ENCODE results near the gene PSENEN.

The PSENEN gene

DNA sequence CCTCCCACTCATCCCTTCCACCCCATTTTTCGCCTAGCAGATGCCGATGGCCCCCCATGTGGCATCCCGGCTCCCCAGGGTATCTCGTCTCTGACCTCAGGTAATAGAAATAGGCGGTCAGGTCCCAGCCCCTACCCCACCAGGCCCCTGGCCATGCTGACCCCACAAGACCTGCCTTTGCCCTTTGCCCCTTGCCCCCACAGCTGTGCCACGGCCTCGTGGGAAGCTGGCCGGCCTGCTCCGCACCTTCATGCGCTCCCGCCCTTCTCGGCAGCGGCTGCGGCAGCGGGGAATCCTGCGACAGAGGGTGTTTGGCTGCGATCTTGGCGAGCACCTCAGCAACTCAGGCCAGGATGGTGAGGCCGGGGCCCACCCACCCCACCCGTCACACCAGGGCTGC lies 35.3 kb downstream of the PSENEN start:
- Histone ChIP-seq H3K4me3 (ENCODE audit: low read length in 2 of 2) (no peak overlapping the region), H3K9ac (ENCODE audit: low read depth in 1 of 2, low read length in 2 of 2) (no peak overlapping the region), H3K27me3 (ENCODE audit: control insufficient read depth in 2 of 2, insufficient read depth in 2 of 2, low read length in 2 of 2) (no peaks in the 10 kb centered on the region), H3K27ac (ENCODE audit: low read depth in 2 of 2, low read length in 2 of 2) (no peak overlapping the region), H3K4me1 (ENCODE audit: control insufficient read depth in 2 of 2, insufficient read depth in 2 of 2, low read length in 2 of 2) (peaks cover 0 to 2% of the 10 kb centered on the region in 2 donors), H3K9me3 (ENCODE audit: control insufficient read depth in 2 of 2, low read length in 2 of 2) (no peaks in the 10 kb centered on the region), H3K36me3 (ENCODE audit: control insufficient read depth in 2 of 2, insufficient read depth in 2 of 2, low read length in 2 of 2) (peaks cover 3 to 4% of the 10 kb centered on the region in 2 donors)

DNA sequence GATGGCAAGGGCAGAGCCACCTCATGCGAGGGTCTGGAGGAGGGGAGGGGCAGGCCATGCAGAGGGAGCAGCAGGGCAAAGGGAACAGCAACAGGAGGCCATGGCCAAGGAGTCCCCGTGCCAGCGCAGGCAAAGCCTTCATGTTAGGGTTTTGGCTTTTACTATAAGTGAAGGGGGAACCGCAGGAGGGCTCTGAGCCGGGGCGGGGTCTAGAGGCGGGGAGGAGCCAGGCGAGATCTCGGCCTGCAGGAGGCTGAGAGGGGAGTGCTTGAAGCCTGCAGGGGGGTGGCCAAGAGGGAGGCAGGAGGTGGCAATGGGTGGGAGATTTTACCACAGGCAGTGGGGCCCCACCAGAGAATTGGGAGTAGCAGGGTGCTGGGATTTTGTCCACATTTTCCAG lies 36.2 kb downstream of the PSENEN start:
- Histone ChIP-seq H3K36me3 (ENCODE audit: control insufficient read depth in 2 of 2, insufficient read depth in 2 of 2, low read length in 2 of 2) (peaks cover 3 to 4% of the 10 kb centered on the region in 2 donors), H3K27me3 (ENCODE audit: control insufficient read depth in 2 of 2, insufficient read depth in 2 of 2, low read length in 2 of 2) (no peaks in the 10 kb centered on the region), H3K27ac (ENCODE audit: low read depth in 2 of 2, low read length in 2 of 2) (no peak overlapping the region), H3K4me3 (ENCODE audit: low read length in 2 of 2) (no peak overlapping the region), H3K9ac (ENCODE audit: low read depth in 1 of 2, low read length in 2 of 2) (no peak overlapping the region), H3K9me3 (ENCODE audit: control insufficient read depth in 2 of 2, low read length in 2 of 2) (no peaks in the 10 kb centered on the region), H3K4me1 (ENCODE audit: control insufficient read depth in 2 of 2, insufficient read depth in 2 of 2, low read length in 2 of 2) (no peaks in the 10 kb centered on the region)

DNA sequence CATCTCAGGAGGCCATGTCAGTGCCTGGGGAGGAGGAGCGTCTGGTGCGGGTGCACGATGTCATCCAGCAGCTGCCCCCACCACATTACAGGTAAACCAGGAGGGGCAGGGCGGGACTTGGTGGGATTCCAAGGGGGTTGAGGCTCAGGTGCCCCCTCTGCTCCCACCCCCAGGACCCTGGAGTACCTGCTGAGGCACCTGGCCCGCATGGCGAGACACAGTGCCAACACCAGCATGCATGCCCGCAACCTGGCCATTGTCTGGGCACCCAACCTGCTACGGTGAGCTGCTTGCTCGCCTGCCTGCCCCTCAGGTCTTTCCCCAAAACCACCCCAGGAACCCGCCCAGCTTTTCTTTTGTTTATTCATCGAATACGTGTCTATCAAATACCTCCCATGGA lies 37.1 kb downstream of the PSENEN start:
- no peaks in the 10 kb centered on the region for H3K4me1 ChIP-seq (ENCODE audit: control insufficient read depth in 2 of 2, insufficient read depth in 2 of 2, low read length in 2 of 2)
- H3K9ac ChIP-seq (ENCODE audit: low read depth in 1 of 2, low read length in 2 of 2) = no peak overlapping the region

DNA sequence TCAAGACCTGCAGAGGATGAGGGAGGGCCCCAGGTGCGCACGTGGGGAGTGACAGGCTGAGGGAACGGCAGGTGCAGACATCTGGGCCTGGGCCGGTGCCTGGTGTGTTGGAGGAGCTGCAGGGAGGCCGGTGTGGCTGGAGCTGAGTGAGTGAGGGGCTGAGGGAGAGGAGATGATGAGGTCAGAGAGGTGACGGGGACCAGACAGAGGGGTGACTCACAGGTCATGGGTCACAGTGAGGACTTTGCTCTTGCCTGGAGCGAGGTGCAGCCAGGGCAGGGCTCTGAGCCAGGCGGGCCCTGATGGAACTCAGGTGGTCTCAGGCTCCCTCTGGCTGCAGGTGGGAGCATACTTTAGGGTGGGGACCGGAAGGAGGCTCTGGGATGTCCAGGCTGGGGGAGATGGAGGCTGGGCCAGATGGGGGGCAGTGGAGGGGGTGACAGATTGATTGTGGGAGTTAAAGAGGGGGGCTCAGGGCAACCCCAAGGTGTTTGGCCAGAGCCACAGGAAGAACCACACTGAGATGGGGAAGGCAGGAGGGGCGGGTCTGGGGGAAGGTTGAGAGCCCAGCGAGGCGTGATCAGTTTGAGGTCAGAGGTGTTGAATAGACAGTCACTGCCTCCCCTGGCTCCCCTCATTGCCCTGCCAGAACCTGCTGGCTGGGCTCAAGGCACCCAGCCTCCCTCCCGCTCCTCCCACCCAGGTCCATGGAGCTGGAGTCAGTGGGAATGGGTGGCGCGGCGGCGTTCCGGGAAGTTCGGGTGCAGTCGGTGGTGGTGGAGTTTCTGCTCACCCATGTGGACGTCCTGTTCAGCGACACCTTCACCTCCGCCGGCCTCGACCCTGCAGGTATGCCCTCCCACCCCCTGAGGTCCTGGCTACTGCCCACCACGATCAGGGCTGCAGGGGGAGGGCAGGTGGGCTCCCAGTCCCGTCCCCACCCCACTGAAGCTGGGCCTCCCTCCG lies 38.3 kb downstream of the PSENEN start:
- Histone ChIP-seq H3K36me3 (ENCODE audit: control insufficient read depth in 2 of 2, insufficient read depth in 2 of 2, low read length in 2 of 2) (peaks cover 2 to 3% of the 10 kb centered on the region in 2 donors), H3K4me1 (ENCODE audit: control insufficient read depth in 2 of 2, insufficient read depth in 2 of 2, low read length in 2 of 2) (no peaks in the 10 kb centered on the region), H3K9ac (ENCODE audit: low read depth in 1 of 2, low read length in 2 of 2) (no peak overlapping the region), H3K27me3 (ENCODE audit: control insufficient read depth in 2 of 2, insufficient read depth in 2 of 2, low read length in 2 of 2) (no peaks in the 10 kb centered on the region), H3K4me3 (ENCODE audit: low read length in 2 of 2) (no peak overlapping the region), H3K27ac (ENCODE audit: low read depth in 2 of 2, low read length in 2 of 2) (no peak overlapping the region), H3K9me3 (ENCODE audit: control insufficient read depth in 2 of 2, low read length in 2 of 2) (no peaks in the 10 kb centered on the region)

More for the DNA sequence above, 37.1 kb downstream of the PSENEN start:
- no peak overlapping the region for H3K27ac ChIP-seq (ENCODE audit: low read depth in 2 of 2, low read length in 2 of 2)
- H3K27me3 ChIP-seq (ENCODE audit: control insufficient read depth in 2 of 2, insufficient read depth in 2 of 2, low read length in 2 of 2) = no peaks in the 10 kb centered on the region
- no peak overlapping the region for H3K4me3 ChIP-seq (ENCODE audit: low read length in 2 of 2)
- H3K36me3 ChIP-seq (ENCODE audit: control insufficient read depth in 2 of 2, insufficient read depth in 2 of 2, low read length in 2 of 2) = peaks cover 3 to 4% of the 10 kb centered on the region in 2 donors
- H3K9me3 ChIP-seq (ENCODE audit: control insufficient read depth in 2 of 2, low read length in 2 of 2) = no peaks in the 10 kb centered on the region

DNA sequence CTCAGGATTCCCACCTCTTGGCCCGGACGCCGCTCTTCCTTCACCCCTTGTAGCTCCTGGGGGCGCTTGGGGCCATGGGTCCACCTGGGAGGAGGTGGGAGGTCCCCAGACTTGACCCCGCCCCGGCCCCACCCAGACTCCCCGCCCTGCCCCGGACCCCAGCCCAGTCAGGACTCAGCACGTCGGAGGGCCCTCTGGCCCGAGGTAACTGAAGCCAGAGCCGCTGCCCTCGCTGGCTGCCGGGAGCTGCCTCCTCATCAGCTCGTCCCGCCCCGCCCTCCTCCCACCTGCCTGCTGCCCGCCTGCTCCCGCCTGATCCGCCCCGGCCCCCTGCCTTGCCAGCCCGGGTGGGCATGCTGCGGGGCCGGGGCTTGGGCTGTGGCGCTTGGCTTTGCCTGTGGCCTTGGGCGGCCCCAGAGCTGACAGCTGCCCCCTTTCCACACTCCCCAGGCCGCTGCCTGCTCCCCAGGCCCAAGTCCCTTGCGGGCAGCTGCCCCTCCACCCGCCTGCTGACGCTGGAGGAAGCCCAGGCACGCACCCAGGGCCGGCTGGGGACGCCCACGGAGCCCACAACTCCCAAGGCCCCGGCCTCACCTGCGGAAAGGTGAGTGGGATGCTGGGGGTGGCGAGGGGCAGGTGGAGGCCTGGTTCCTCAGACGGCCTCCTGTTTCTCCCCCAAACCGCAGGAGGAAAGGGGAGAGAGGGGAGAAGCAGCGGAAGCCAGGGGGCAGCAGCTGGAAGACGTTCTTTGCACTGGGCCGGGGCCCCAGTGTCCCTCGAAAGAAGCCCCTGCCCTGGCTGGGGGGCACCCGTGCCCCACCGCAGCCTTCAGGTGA lies 39.3 kb downstream of the PSENEN start:
- H3K36me3 ChIP-seq (ENCODE audit: control insufficient read depth in 2 of 2, insufficient read depth in 2 of 2, low read length in 2 of 2) = peaks cover 0 to 3% of the 10 kb centered on the region in 2 donors
- no peaks in the 10 kb centered on the region for H3K4me1 ChIP-seq (ENCODE audit: control insufficient read depth in 2 of 2, insufficient read depth in 2 of 2, low read length in 2 of 2)
- H3K9ac ChIP-seq (ENCODE audit: low read depth in 1 of 2, low read length in 2 of 2) = no peak overlapping the region
- no peaks in the 10 kb centered on the region for H3K9me3 ChIP-seq (ENCODE audit: control insufficient read depth in 2 of 2, low read length in 2 of 2)
- H3K4me3 ChIP-seq (ENCODE audit: low read length in 2 of 2) = no peak overlapping the region
- H3K27me3 ChIP-seq (ENCODE audit: control insufficient read depth in 2 of 2, insufficient read depth in 2 of 2, low read length in 2 of 2) = no peaks in the 10 kb centered on the region
- H3K27ac ChIP-seq (ENCODE audit: low read depth in 2 of 2, low read length in 2 of 2) = no peak overlapping the region

DNA sequence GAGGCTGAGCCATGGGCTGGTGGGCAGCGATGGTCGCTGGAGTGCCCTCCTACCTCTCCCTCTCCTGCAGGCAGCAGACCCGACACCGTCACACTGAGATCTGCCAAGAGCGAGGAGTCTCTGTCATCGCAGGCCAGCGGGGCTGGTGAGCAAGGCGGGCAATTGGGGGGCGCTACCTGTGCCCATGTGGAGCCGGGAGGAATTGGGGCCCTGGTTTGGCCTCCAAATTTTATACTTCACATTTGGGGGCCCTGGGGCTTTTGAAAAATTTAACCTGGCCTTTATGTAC lies 39.8 kb downstream of the PSENEN start:
- Histone ChIP-seq H3K36me3 (ENCODE audit: control insufficient read depth in 2 of 2, insufficient read depth in 2 of 2, low read length in 2 of 2) (peaks cover 0 to 3% of the 10 kb centered on the region in 2 donors), H3K27ac (ENCODE audit: low read depth in 2 of 2, low read length in 2 of 2) (no peak overlapping the region), H3K4me3 (ENCODE audit: low read length in 2 of 2) (no peak overlapping the region), H3K9me3 (ENCODE audit: control insufficient read depth in 2 of 2, low read length in 2 of 2) (no peaks in the 10 kb centered on the region), H3K4me1 (ENCODE audit: control insufficient read depth in 2 of 2, insufficient read depth in 2 of 2, low read length in 2 of 2) (no peaks in the 10 kb centered on the region), H3K9ac (ENCODE audit: low read depth in 1 of 2, low read length in 2 of 2) (no peak overlapping the region), H3K27me3 (ENCODE audit: control insufficient read depth in 2 of 2, insufficient read depth in 2 of 2, low read length in 2 of 2) (no peaks in the 10 kb centered on the region)

DNA sequence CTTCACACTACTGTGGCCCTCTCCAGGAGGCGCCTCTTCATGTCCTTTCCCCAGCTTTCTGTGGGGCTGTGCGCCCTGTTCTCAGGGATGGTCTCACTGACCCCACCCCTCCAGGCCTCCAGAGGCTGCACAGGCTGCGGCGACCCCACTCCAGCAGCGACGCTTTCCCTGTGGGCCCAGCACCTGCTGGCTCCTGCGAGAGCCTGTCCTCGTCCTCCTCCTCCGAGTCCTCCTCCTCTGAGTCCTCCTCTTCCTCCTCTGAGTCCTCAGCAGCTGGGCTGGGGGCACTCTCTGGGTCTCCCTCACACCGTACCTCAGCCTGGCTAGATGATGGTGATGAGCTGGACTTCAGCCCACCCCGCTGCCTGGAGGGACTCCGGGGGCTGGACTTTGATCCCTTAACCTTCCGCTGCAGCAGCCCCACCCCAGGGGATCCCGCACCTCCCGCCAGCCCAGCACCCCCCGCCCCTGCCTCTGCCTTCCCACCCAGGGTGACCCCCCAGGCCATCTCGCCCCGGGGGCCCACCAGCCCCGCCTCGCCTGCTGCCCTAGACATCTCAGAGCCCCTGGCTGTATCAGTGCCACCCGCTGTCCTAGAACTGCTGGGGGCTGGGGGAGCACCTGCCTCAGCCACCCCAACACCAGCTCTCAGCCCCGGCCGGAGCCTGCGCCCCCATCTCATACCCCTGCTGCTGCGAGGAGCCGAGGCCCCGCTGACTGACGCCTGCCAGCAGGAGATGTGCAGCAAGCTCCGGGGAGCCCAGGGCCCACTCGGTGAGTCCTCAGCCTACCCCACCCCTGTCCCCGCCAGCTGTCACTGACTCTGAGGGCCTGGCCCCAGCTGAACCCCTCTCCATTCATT lies 41.1 kb downstream of the PSENEN start:
- peaks cover 0 to under 1% of the 10 kb centered on the region in 2 donors for H3K36me3 ChIP-seq (ENCODE audit: control insufficient read depth in 2 of 2, insufficient read depth in 2 of 2, low read length in 2 of 2)
- no peaks in the 10 kb centered on the region for H3K27me3 ChIP-seq (ENCODE audit: control insufficient read depth in 2 of 2, insufficient read depth in 2 of 2, low read length in 2 of 2)
- H3K4me1 ChIP-seq (ENCODE audit: control insufficient read depth in 2 of 2, insufficient read depth in 2 of 2, low read length in 2 of 2) = no peaks in the 10 kb centered on the region
- H3K9me3 ChIP-seq (ENCODE audit: control insufficient read depth in 2 of 2, low read length in 2 of 2) = no peaks in the 10 kb centered on the region
- no peak overlapping the region for H3K27ac ChIP-seq (ENCODE audit: low read depth in 2 of 2, low read length in 2 of 2)
- no peak overlapping the region for H3K4me3 ChIP-seq (ENCODE audit: low read length in 2 of 2)
- H3K9ac ChIP-seq (ENCODE audit: low read depth in 1 of 2, low read length in 2 of 2) = no peak overlapping the region

DNA sequence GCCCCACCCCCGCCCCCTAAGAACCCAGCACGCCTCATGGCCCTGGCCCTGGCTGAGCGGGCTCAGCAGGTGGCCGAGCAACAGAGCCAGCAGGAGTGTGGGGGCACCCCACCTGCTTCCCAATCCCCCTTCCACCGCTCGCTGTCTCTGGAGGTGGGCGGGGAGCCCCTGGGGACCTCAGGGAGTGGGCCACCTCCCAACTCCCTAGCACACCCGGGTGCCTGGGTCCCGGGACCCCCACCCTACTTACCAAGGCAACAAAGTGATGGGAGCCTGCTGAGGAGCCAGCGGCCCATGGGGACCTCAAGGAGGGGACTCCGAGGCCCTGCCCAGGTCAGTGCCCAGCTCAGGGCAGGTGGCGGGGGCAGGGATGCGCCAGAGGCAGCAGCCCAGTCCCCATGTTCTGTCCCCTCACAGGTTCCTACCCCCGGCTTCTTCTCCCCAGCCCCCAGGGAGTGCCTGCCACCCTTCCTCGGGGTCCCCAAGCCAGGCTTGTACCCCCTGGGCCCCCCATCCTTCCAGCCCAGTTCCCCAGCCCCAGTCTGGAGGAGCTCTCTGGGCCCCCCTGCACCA lies 41.9 kb downstream of the PSENEN start:
- H3K4me3 ChIP-seq (ENCODE audit: low read length in 2 of 2) = no peak overlapping the region
- H3K36me3 ChIP-seq (ENCODE audit: control insufficient read depth in 2 of 2, insufficient read depth in 2 of 2, low read length in 2 of 2) = no peaks in the 10 kb centered on the region

DNA sequence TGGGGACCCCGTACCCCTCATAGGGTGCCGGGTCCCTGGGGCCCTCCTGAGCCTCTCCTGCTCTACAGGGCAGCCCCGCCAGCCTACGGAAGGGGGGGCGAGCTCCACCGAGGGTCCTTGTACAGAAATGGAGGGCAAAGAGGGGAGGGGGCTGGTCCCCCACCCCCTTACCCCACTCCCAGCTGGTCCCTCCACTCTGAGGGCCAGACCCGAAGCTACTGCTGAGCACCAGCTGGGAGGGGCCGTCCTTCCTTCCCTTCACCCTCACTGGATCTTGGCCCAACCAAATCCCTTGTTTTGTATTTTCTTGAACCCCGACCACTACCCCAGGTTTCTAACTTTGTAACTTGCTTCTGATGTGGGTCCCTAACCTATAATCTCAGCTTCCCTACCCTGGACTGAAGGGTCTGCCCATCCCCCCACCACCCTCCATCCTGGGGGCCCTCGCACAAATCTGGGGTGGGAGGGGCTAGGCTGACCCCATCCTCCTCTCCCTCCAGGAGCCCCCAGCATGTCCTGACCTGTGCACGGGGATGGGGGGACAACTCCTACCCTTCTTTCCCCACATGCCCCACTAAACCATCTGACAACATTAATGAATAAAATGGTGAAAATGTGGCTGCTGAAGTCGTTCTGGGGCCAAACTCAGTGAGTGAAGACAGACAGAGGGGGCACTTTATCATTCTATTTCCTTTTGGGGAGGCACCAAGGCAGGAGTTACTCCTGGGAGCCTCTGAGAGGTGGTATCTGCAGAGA lies 42.9 kb downstream of the PSENEN start:
- H3K4me3 ChIP-seq (ENCODE audit: low read length in 2 of 2) = no peak overlapping the region
- no peak overlapping the region for H3K9ac ChIP-seq (ENCODE audit: low read depth in 1 of 2, low read length in 2 of 2)
- no peaks in the 10 kb centered on the region for H3K27me3 ChIP-seq (ENCODE audit: control insufficient read depth in 2 of 2, insufficient read depth in 2 of 2, low read length in 2 of 2)
- no peaks in the 10 kb centered on the region for H3K36me3 ChIP-seq (ENCODE audit: control insufficient read depth in 2 of 2, insufficient read depth in 2 of 2, low read length in 2 of 2)
- no peaks in the 10 kb centered on the region for H3K4me1 ChIP-seq (ENCODE audit: control insufficient read depth in 2 of 2, insufficient read depth in 2 of 2, low read length in 2 of 2)
- no peaks in the 10 kb centered on the region for H3K9me3 ChIP-seq (ENCODE audit: control insufficient read depth in 2 of 2, low read length in 2 of 2)
- no peak overlapping the region for H3K27ac ChIP-seq (ENCODE audit: low read depth in 2 of 2, low read length in 2 of 2)

More for the DNA sequence above, 41.9 kb downstream of the PSENEN start:
- Histone ChIP-seq H3K9ac (ENCODE audit: low read depth in 1 of 2, low read length in 2 of 2) (no peak overlapping the region), H3K9me3 (ENCODE audit: control insufficient read depth in 2 of 2, low read length in 2 of 2) (no peaks in the 10 kb centered on the region), H3K4me1 (ENCODE audit: control insufficient read depth in 2 of 2, insufficient read depth in 2 of 2, low read length in 2 of 2) (no peaks in the 10 kb centered on the region), H3K27ac (ENCODE audit: low read depth in 2 of 2, low read length in 2 of 2) (no peak overlapping the region), H3K27me3 (ENCODE audit: control insufficient read depth in 2 of 2, insufficient read depth in 2 of 2, low read length in 2 of 2) (no peaks in the 10 kb centered on the region)

Measured in mucosa of rectum (tissue), 2 donors.